ENCODE data around the gene TEX38. TPM values are rescaled to one million over a fixed set of nuclear protein-coding genes. Genes with fewer than 3 reads are reported as not detected.

TEX38 gene
- total RNA-seq, 1 experiment from 2014 or later, result 0.47 TPM

DNA sequence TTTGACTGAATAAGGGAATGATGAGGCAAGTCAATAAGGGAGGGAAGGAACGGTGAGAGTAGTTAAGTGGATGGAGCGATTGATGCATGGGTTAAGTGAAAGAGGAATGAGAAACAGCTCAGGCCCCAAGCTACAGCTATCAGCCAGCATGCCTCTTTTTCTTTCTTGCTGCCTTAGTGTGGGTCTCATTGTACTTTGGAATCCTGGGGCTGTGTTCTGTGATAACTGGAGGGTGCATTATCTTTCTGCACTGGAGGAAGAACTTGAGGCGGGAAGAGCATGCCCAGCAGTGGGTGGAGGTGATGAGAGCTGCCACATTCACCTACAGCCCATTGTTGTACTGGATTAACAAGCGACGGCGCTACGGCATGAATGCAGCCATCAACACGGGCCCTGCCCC is 1.0 kb downstream of the TEX38 start:
- intact Hi-C loops (cut with micrococcal nuclease), result no loop called here
- TF ChIP-seq, protein P1, sequence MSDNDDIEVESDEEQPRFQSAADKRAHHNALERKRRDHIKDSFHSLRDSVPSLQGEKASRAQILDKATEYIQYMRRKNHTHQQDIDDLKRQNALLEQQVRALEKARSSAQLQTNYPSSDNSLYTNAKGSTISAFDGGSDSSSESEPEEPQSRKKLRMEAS (IDR thresholded peaks at IDR 0.05), result no peak
- TF ChIP-seq, protein P2, sequence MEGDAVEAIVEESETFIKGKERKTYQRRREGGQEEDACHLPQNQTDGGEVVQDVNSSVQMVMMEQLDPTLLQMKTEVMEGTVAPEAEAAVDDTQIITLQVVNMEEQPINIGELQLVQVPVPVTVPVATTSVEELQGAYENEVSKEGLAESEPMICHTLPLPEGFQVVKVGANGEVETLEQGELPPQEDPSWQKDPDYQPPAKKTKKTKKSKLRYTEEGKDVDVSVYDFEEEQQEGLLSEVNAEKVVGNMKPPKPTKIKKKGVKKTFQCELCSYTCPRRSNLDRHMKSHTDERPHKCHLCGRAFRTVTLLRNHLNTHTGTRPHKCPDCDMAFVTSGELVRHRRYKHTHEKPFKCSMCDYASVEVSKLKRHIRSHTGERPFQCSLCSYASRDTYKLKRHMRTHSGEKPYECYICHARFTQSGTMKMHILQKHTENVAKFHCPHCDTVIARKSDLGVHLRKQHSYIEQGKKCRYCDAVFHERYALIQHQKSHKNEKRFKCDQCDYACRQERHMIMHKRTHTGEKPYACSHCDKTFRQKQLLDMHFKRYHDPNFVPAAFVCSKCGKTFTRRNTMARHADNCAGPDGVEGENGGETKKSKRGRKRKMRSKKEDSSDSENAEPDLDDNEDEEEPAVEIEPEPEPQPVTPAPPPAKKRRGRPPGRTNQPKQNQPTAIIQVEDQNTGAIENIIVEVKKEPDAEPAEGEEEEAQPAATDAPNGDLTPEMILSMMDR (IDR thresholded peaks at IDR 0.05 in 2 of 3, conservative IDR thresholded peaks at IDR 0.05 in 1 of 3; ENCODE audit: borderline replicate concordance in 1 of 3, insufficient read depth in 1 of 3, low read depth in 2 of 3, low read length in 2 of 3), result no peak
- TF ChIP-seq CEBPB (IDR thresholded peaks at IDR 0.05; ENCODE audit: low read depth) (no peak), RAD21 (IDR thresholded peaks at IDR 0.05; ENCODE audit: low read depth) (no peak), EZH2phosphoT487 (IDR thresholded peaks at IDR 0.05; ENCODE audit: borderline replicate concordance) (no peak), SIN3A (IDR thresholded peaks at IDR 0.05; ENCODE audit: low read depth) (no peak), ZNF274 (IDR thresholded peaks at IDR 0.05; ENCODE audit: low read depth, low read length) (no peak)
- H4K20me1 ChIP-seq (ENCODE audit: insufficient read depth), result no peaks in the 10 kb centered on the region
- ATAC-seq (no peak), DNase-seq (ENCODE audit: low read depth, low spot score) (no peak)
- H3K9me3 ChIP-seq (ENCODE audit: control insufficient read depth in 1 of 2, insufficient read depth in 1 of 2, low read depth in 1 of 2, low read length in 2 of 2), result no peaks in the 10 kb centered on the region
- peaks cover 3 to 8% of the 10 kb centered on the region in 2 experiments; a peak in 1 of 4 replicates for H3K36me3 ChIP-seq (ENCODE audit: control insufficient read depth in 1 of 2, insufficient read depth in 2 of 2, low read length in 2 of 2)
- H3K79me2 ChIP-seq (ENCODE audit: insufficient read depth, low read length), result peaks cover 3% of the 10 kb centered on the region; the same call in 1 of the 2 replicates
- no peaks in the 10 kb centered on the region for H3K27me3 ChIP-seq (ENCODE audit: insufficient read depth, low read length)
- peaks cover 0 to 8% of the 10 kb centered on the region in 2 experiments; a peak in 3 of 4 replicates for H3K4me1 ChIP-seq (ENCODE audit: control insufficient read depth in 1 of 2, insufficient read depth in 2 of 2, low read length in 2 of 2)
- BruUV-seq (replicated peaks), result no TSS peak
- no peak overlapping the region for H3K27ac ChIP-seq (ENCODE audit: low read depth, low read length)
- no peak overlapping the region for H3K4me2 ChIP-seq (ENCODE audit: low read length)
- no peaks in the 10 kb centered on the region for H3K9me2 ChIP-seq (ENCODE audit: insufficient read depth)
- ChIA-PET POLR2A (no interaction called here), CTCF (no interaction called here), RAD21 (ENCODE audit: low non-redundant PET in 1 of 2, low total read pairs in 2 of 2, uncharacterized antibody in 2 of 2, unreplicated experiment in 2 of 2) (no interaction called here)
- no peak overlapping the region for H3K4me3 ChIP-seq (replicated peaks in 1 of 2; ENCODE audit: low read depth in 1 of 2, low read length in 2 of 2)
- H2AFZ ChIP-seq (ENCODE audit: low read depth, low read length, poor library complexity, severe bottlenecking), result no peak overlapping the region
- no peak overlapping the region for H3K9ac ChIP-seq (ENCODE audit: low read length)

DNA sequence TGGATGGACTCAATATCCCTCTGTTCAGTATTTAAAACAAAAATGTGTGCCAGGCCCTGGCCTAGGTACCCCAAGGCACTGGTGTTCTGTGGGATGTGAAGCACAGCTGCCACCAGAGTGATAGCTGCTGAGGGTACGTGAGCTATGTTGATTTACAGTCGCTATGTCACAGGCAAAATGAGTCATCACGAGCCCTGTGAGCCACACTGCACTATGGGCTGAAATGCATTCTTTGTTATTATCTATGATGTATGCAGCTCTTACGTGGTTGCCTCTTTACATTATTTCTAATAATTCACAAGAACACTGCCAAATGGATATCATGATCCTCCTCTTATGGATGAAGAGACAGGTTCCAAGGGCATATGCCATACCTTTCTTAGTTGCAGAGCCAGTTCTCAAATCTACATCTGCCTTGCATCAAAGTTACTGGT is 2.1 kb downstream of the TEX38 start:
- no peaks in the 10 kb centered on the region for H3K9me2 ChIP-seq (ENCODE audit: insufficient read depth)
- RAD21 ChIA-PET (ENCODE audit: low non-redundant PET in 1 of 2, low total read pairs in 2 of 2, uncharacterized antibody in 2 of 2, unreplicated experiment in 2 of 2), result no interaction called here
- H3K4me3 ChIP-seq (replicated peaks in 1 of 2; ENCODE audit: low read depth in 1 of 2, low read length in 2 of 2), result no peak overlapping the region
- H3K4me2 ChIP-seq (ENCODE audit: low read length), result no peak overlapping the region
- no peaks in the 10 kb centered on the region for H4K20me1 ChIP-seq (ENCODE audit: insufficient read depth)
- POLR2A ChIA-PET, result no interaction called here
- no peak overlapping the region for H2AFZ ChIP-seq (ENCODE audit: low read depth, low read length, poor library complexity, severe bottlenecking)
- H3K27me3 ChIP-seq (ENCODE audit: insufficient read depth, low read length), result no peaks in the 10 kb centered on the region
- intact Hi-C loops (cut with micrococcal nuclease), result no loop called here
- H3K27ac ChIP-seq (ENCODE audit: low read depth, low read length), result no peak overlapping the region
- H3K9me3 ChIP-seq (ENCODE audit: control insufficient read depth in 1 of 2, insufficient read depth in 1 of 2, low read depth in 1 of 2, low read length in 2 of 2), result no peaks in the 10 kb centered on the region
- no TSS peak for BruUV-seq (replicated peaks)
- no peak overlapping the region for H3K9ac ChIP-seq (ENCODE audit: low read length)
- ATAC-seq (no peak), DNase-seq (ENCODE audit: low read depth, low spot score) (no peak)
- CTCF ChIA-PET, result no interaction called here
- peaks cover 6 to 8% of the 10 kb centered on the region in 2 experiments; a peak in 3 of 4 replicates for H3K36me3 ChIP-seq (ENCODE audit: control insufficient read depth in 1 of 2, insufficient read depth in 2 of 2, low read length in 2 of 2)
- no peaks in the 10 kb centered on the region for H3K79me2 ChIP-seq (ENCODE audit: insufficient read depth, low read length)
- peaks cover 0 to 4% of the 10 kb centered on the region in 2 experiments; a peak in 3 of 4 replicates for H3K4me1 ChIP-seq (ENCODE audit: control insufficient read depth in 1 of 2, insufficient read depth in 2 of 2, low read length in 2 of 2)
- no peak for TF ChIP-seq CBX3 (IDR thresholded peaks at IDR 0.05; ENCODE audit: low read depth)
- no peak for TF ChIP-seq RAD21 (IDR thresholded peaks at IDR 0.05; ENCODE audit: low read depth)
- no peak for TF ChIP-seq EGR1 (IDR thresholded peaks at IDR 0.05; ENCODE audit: low read depth)
- TF ChIP-seq EZH2phosphoT487 (IDR thresholded peaks at IDR 0.05; ENCODE audit: borderline replicate concordance), result no peak
- TF ChIP-seq POLR2AphosphoS5 (IDR thresholded peaks at IDR 0.05; ENCODE audit: low read depth, low read length), result no peak
- no peak for TF ChIP-seq JUND (IDR thresholded peaks at IDR 0.05)
- TF ChIP-seq EZH2 (IDR thresholded peaks at IDR 0.05), result no peak
- TF ChIP-seq, protein P1 (IDR thresholded peaks at IDR 0.05), result no peak
- no peak for TF ChIP-seq SIN3A (IDR thresholded peaks at IDR 0.05; ENCODE audit: low read depth)
- TF ChIP-seq, protein P3, sequence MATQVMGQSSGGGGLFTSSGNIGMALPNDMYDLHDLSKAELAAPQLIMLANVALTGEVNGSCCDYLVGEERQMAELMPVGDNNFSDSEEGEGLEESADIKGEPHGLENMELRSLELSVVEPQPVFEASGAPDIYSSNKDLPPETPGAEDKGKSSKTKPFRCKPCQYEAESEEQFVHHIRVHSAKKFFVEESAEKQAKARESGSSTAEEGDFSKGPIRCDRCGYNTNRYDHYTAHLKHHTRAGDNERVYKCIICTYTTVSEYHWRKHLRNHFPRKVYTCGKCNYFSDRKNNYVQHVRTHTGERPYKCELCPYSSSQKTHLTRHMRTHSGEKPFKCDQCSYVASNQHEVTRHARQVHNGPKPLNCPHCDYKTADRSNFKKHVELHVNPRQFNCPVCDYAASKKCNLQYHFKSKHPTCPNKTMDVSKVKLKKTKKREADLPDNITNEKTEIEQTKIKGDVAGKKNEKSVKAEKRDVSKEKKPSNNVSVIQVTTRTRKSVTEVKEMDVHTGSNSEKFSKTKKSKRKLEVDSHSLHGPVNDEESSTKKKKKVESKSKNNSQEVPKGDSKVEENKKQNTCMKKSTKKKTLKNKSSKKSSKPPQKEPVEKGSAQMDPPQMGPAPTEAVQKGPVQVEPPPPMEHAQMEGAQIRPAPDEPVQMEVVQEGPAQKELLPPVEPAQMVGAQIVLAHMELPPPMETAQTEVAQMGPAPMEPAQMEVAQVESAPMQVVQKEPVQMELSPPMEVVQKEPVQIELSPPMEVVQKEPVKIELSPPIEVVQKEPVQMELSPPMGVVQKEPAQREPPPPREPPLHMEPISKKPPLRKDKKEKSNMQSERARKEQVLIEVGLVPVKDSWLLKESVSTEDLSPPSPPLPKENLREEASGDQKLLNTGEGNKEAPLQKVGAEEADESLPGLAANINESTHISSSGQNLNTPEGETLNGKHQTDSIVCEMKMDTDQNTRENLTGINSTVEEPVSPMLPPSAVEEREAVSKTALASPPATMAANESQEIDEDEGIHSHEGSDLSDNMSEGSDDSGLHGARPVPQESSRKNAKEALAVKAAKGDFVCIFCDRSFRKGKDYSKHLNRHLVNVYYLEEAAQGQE (IDR thresholded peaks at IDR 0.05; ENCODE audit: low read depth), result no peak
- no peak for TF ChIP-seq CEBPB (IDR thresholded peaks at IDR 0.05; ENCODE audit: low read depth)
